Activated CD8-positive, alpha-beta memory T cell treated with anti-CD3 and anti-CD28 coated beads, Interleukin-2, amount 10 ng/mL, durations not matched to agents 7 days and 5 days (primary cell): ENCODE measurements around the gene KCNMB4. TPM values are rescaled to one million over a fixed set of nuclear protein-coding genes. Genes with fewer than 3 reads are reported as not detected.

ENCODE experiments used
- ATAC-seq: fragments of 150-1000 bp; cut with Tn5 transposase; one replicate; pipeline ENCODE4 v1.10.0; 2021; ENCODE audit warnings: moderate library complexity
- CTCF ChIA-PET: fragments of 350-600 bp; sonication (Branson Sonifier 250); formaldehyde crosslinking; loops from one replicate; lab custom pipeline; 2021; ENCODE audit warnings: antibody characterized with exemption; lab: Charles Lee
- DNase-seq: peaks from one replicate; pipeline ENCODE4 v3.0.0-alpha.2; 2020
- H3K27ac Mint-ChIP-seq: one replicate; pipeline ENCODE4 v1.8.0; 2021; ENCODE audit warnings: mild to moderate bottlenecking, mixed read lengths
- H3K27me3 Mint-ChIP-seq: one replicate; pipeline ENCODE4 v1.8.0; 2021; ENCODE audit warnings: mixed read lengths
- H3K36me3 Mint-ChIP-seq: one replicate; pipeline ENCODE4 v1.8.0; 2021; ENCODE audit warnings: mild to moderate bottlenecking, mixed read lengths
- H3K4me1 Mint-ChIP-seq: one replicate; pipeline ENCODE4 v1.8.0; 2021; ENCODE audit warnings: mixed read lengths
- H3K4me3 Mint-ChIP-seq: one replicate; pipeline ENCODE4 v1.8.0; 2021; ENCODE audit warnings: mild to moderate bottlenecking, moderate library complexity, mixed read lengths
- H3K9me3 Mint-ChIP-seq: one replicate; pipeline ENCODE4 v1.8.0; 2022; ENCODE audit warnings: low read depth, mixed read lengths
- total RNA-seq, 2 experiments: library from RNA; stranded (reverse); gene quantifications; one replicate each; pipeline ENCODE4 v1.2.3, GENCODE V29; 2021

The KCNMB4 gene
- total RNA-seq, result under 1 TPM; 0.32 to 0.40 TPM

- H3K4me3 Mint-ChIP-seq, result peak within 1 kb of the TSS; percentile 91
- peak; percentile 71 for DNase-seq
- ATAC-seq, result peak; percentile 88
- peaks cover 40% of the 10 kb centered on the region for H3K27me3 Mint-ChIP-seq
- no peaks in the 10 kb centered on the region for H3K9me3 Mint-ChIP-seq
- peak within 1 kb of the TSS; percentile 38 for H3K27ac Mint-ChIP-seq
- CTCF ChIA-PET, result no interaction called here
- peaks cover 21% of the 10 kb centered on the region for H3K4me1 Mint-ChIP-seq
- H3K36me3 Mint-ChIP-seq, result no peaks in the 10 kb centered on the region
These were observed at the start of gene KCNMB4 for GRCh38 chr12:70365648-70366518. Gene KCNMB4, plus strand, starts transcription at chr12:70366290. Its CDS starts 445 bp downstream, at chr12:70366735.

GRCh38 chr12:70317781-70318180 lies 48.3 kb upstream of the KCNMB4 start:
- no peak for DNase-seq
- peak overlapping the region; percentile 31 for H3K27ac Mint-ChIP-seq
- peak overlapping the region; percentile 5 for H3K4me3 Mint-ChIP-seq
- H3K27me3 Mint-ChIP-seq, result no peaks in the 10 kb centered on the region
- CTCF ChIA-PET, result no interaction called here
- H3K9me3 Mint-ChIP-seq, result no peaks in the 10 kb centered on the region
- H3K4me1 Mint-ChIP-seq, result peaks cover 16% of the 10 kb centered on the region
- H3K36me3 Mint-ChIP-seq, result peaks cover 23% of the 10 kb centered on the region
- peak; percentile 63 for ATAC-seq

- Mint-ChIP-seq H3K9me3 (no peaks in the 10 kb centered on the region), H3K27ac (no peak overlapping the region), H3K27me3 (no peaks in the 10 kb centered on the region), H3K36me3 (peaks cover 26% of the 10 kb centered on the region), H3K4me3 (no peak overlapping the region), H3K4me1 (peaks cover 16% of the 10 kb centered on the region)
- DNase-seq, result no peak
- no peak for ATAC-seq
- CTCF ChIA-PET, result no interaction called here
These were observed 46.5 kb upstream of the KCNMB4 start for GRCh38 chr12:70319605-70320004.

- DNase-seq, result no peak
- Mint-ChIP-seq H3K27me3 (no peaks in the 10 kb centered on the region), H3K4me1 (peaks cover 14% of the 10 kb centered on the region), H3K9me3 (no peaks in the 10 kb centered on the region), H3K4me3 (no peak overlapping the region), H3K36me3 (peaks cover 31% of the 10 kb centered on the region), H3K27ac (no peak overlapping the region)
- CTCF ChIA-PET, result no interaction called here
- no peak for ATAC-seq
These were observed 44.9 kb upstream of the KCNMB4 start for GRCh38 chr12:70321191-70321590.

- ATAC-seq, result no peak
- Mint-ChIP-seq H3K4me1 (peaks cover 4% of the 10 kb centered on the region), H3K27ac (no peak overlapping the region), H3K4me3 (no peak overlapping the region), H3K36me3 (peaks cover 57% of the 10 kb centered on the region), H3K9me3 (peaks cover 3% of the 10 kb centered on the region), H3K27me3 (no peaks in the 10 kb centered on the region)
- CTCF ChIA-PET, result no interaction called here
- DNase-seq, result no peak
These were observed 38.5 kb upstream of the KCNMB4 start for GRCh38 chr12:70327541-70327940.

GRCh38 chr12:70329728-70330127 lies 36.4 kb upstream of the KCNMB4 start:
- H3K9me3 Mint-ChIP-seq, result peaks cover 3% of the 10 kb centered on the region
- ATAC-seq (no peak), DNase-seq (no peak)
- CTCF ChIA-PET, result no interaction called here
- H3K36me3 Mint-ChIP-seq, result peaks cover 48% of the 10 kb centered on the region
- H3K27me3 Mint-ChIP-seq, result no peaks in the 10 kb centered on the region
- H3K4me3 Mint-ChIP-seq, result no peak overlapping the region
- peaks cover 4% of the 10 kb centered on the region for H3K4me1 Mint-ChIP-seq
- no peak overlapping the region for H3K27ac Mint-ChIP-seq

GRCh38 chr12:70330158-70330557 lies 35.9 kb upstream of the KCNMB4 start:
- DNase-seq (no peak), ATAC-seq (no peak)
- peaks cover 3% of the 10 kb centered on the region for H3K9me3 Mint-ChIP-seq
- no peak overlapping the region for H3K4me3 Mint-ChIP-seq
- CTCF ChIA-PET, result no interaction called here
- no peak overlapping the region for H3K27ac Mint-ChIP-seq
- H3K4me1 Mint-ChIP-seq, result peaks cover 4% of the 10 kb centered on the region
- H3K27me3 Mint-ChIP-seq, result no peaks in the 10 kb centered on the region
- peaks cover 44% of the 10 kb centered on the region for H3K36me3 Mint-ChIP-seq

GRCh38 chr12:70332236-70332635 lies 33.9 kb upstream of the KCNMB4 start:
- H3K9me3 Mint-ChIP-seq, result no peaks in the 10 kb centered on the region
- ATAC-seq, result no peak
- no peak overlapping the region for H3K27ac Mint-ChIP-seq
- H3K4me1 Mint-ChIP-seq, result peaks cover 2% of the 10 kb centered on the region
- no peak for DNase-seq
- CTCF ChIA-PET, result no interaction called here
- H3K4me3 Mint-ChIP-seq, result no peak overlapping the region
- H3K36me3 Mint-ChIP-seq, result peaks cover 41% of the 10 kb centered on the region
- H3K27me3 Mint-ChIP-seq, result no peaks in the 10 kb centered on the region

GRCh38 chr12:70334742-70335141 lies 31.3 kb upstream of the KCNMB4 start:
- H3K27ac Mint-ChIP-seq, result no peak overlapping the region

GRCh38 chr12:70338531-70338930 lies 27.6 kb upstream of the KCNMB4 start:
- peaks cover 43% of the 10 kb centered on the region for H3K36me3 Mint-ChIP-seq
- H3K27ac Mint-ChIP-seq, result no peak overlapping the region
- no peaks in the 10 kb centered on the region for H3K27me3 Mint-ChIP-seq

More at GRCh38 chr12:70334742-70335141, 31.3 kb upstream of the KCNMB4 start:
- ATAC-seq (no peak), DNase-seq (no peak)
- Mint-ChIP-seq H3K27me3 (no peaks in the 10 kb centered on the region), H3K4me1 (peaks cover 2% of the 10 kb centered on the region), H3K9me3 (no peaks in the 10 kb centered on the region), H3K36me3 (peaks cover 37% of the 10 kb centered on the region), H3K4me3 (no peak overlapping the region)
- CTCF ChIA-PET, result no interaction called here

GRCh38 chr12:70351076-70351475 lies 15.0 kb upstream of the KCNMB4 start:
- DNase-seq (no peak), ATAC-seq (no peak)
- Mint-ChIP-seq H3K4me3 (no peak overlapping the region), H3K27ac (no peak overlapping the region), H3K27me3 (no peaks in the 10 kb centered on the region), H3K36me3 (peaks cover 24% of the 10 kb centered on the region), H3K4me1 (no peaks in the 10 kb centered on the region), H3K9me3 (no peaks in the 10 kb centered on the region)
- CTCF ChIA-PET, result no interaction called here

More at GRCh38 chr12:70338531-70338930, 27.6 kb upstream of the KCNMB4 start:
- CTCF ChIA-PET, result no interaction called here
- DNase-seq (no peak), ATAC-seq (no peak)
- Mint-ChIP-seq H3K4me3 (no peak overlapping the region), H3K4me1 (peaks cover 8% of the 10 kb centered on the region), H3K9me3 (no peaks in the 10 kb centered on the region)

GRCh38 chr12:70353780-70354660 lies 12.1 kb upstream of the KCNMB4 start:
- DNase-seq (no peak), ATAC-seq (no peak)
- CTCF ChIA-PET, result no interaction called here
- no peaks in the 10 kb centered on the region for H3K4me1 Mint-ChIP-seq
- H3K27me3 Mint-ChIP-seq, result no peaks in the 10 kb centered on the region
- H3K4me3 Mint-ChIP-seq, result no peak overlapping the region
- no peaks in the 10 kb centered on the region for H3K9me3 Mint-ChIP-seq
- H3K27ac Mint-ChIP-seq, result no peak overlapping the region
- peaks cover 21% of the 10 kb centered on the region for H3K36me3 Mint-ChIP-seq

GRCh38 chr12:70354787-70355186 lies 11.3 kb upstream of the KCNMB4 start:
- CTCF ChIA-PET, result no interaction called here
- H3K4me3 Mint-ChIP-seq, result no peak overlapping the region
- no peak for ATAC-seq

More at GRCh38 chr12:70354787-70355186, 11.3 kb upstream of the KCNMB4 start:
- H3K36me3 Mint-ChIP-seq, result peaks cover 21% of the 10 kb centered on the region
- no peaks in the 10 kb centered on the region for H3K4me1 Mint-ChIP-seq
- no peak overlapping the region for H3K27ac Mint-ChIP-seq
- no peaks in the 10 kb centered on the region for H3K27me3 Mint-ChIP-seq
- no peaks in the 10 kb centered on the region for H3K9me3 Mint-ChIP-seq
- no peak for DNase-seq
